ENCODE measurements around the gene GPR146. TPM values are rescaled to one million over a fixed set of nuclear protein-coding genes. Genes with fewer than 3 reads are reported as not detected.

Gene GPR146
- total and polyA plus RNA-seq, 2 of the 13 experiments (the other 11 are each of a cell fraction or from before 2014, with no cell fraction given): 2.0 to 15.9 TPM

DNA sequence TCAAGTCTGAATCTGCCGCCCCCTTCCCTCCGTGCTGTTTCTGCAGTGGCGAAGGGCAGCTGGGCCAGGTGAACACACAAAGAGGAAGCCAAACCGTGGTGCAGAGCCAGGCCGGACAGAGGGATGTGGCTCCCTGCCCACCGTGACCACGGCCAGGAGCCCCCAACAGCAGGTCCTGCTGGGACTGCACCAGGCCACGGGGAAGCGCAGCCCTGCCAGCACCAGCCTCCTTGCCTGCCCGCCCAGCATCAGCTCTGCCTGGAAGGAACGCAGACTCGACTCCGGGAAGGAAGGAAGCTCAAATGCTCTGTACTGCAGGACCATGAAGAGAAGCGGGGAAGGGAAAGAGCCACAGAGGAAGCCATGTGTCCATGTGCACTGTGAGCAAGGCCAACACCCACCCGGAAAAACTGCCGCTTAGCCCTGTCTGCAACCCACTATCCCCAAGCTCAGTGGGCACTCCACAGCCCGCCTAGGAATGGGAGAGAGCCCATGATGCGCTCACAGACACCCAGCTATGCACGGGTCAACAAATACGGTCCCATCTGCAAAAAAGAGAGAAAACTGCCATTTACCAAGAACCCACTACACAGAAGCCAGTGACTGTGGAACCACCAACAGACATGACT, 62.6 kb downstream of the GPR146 start:
- Histone ChIP-seq H3K9me3 (ENCODE audit: low read length) (no peaks in the 10 kb centered on the region), H3K4me1 (ENCODE audit: insufficient read depth, low read length) (peaks cover 23% of the 10 kb centered on the region), H3K4me3 (replicated peaks in 1 of 3; ENCODE audit: insufficient read depth in 1 of 3, low read depth in 2 of 3, low read length in 3 of 3) (no peak overlapping the region), H3K4me2 (ENCODE audit: low read depth, low read length) (no peak overlapping the region), H2AFZ (ENCODE audit: low read length) (no peak overlapping the region), H3K79me2 (ENCODE audit: insufficient read depth, low read length) (peaks cover 16% of the 10 kb centered on the region), H3K27me3 (ENCODE audit: control insufficient read depth in 1 of 2, insufficient read depth in 2 of 2, low read length in 2 of 2) (no peaks in the 10 kb centered on the region), H3K9ac (ENCODE audit: insufficient read depth, low read depth, low read length) (no peak overlapping the region), H3K36me3 (replicated peaks in 1 of 2; ENCODE audit: control insufficient read depth in 1 of 2, insufficient read depth in 2 of 2, low read length in 2 of 2) (peaks cover 0 to 4% of the 10 kb centered on the region in 2 experiments; a peak in 2 of 5 replicates), H4K20me1 (ENCODE audit: insufficient read depth, low read length) (no peaks in the 10 kb centered on the region), H3K27ac (ENCODE audit: extremely low read length, insufficient read depth, low read length) (no peak overlapping the region)
- ATAC-seq: no peak
- in situ Hi-C loops (cut with HindIII; ENCODE audit: extremely low pct_ligation_motif_present, low pct_unique_long_range_greater_than_20kb): no loop called here
- ChIA-PET POLR2A (interaction anchor here (0.9 to 1.3 kb wide), 2 partner anchors 14 to 49 kb away, joined by 3 read pairs; no protein-coding TSS in a partner anchor), CTCF (ENCODE audit: low intra/inter-chr PET ratio, low total read pairs) (no interaction called here)
- WGBS (ENCODE audit: low lambda C conversion rate): 96% methylated on average over 8 of the region's 20 CpGs
- no peak for TF ChIP-seq ZNF3 (CRISPR knock-in tag; IDR thresholded peaks at IDR 0.05)
- TF ChIP-seq ZNF235 (CRISPR knock-in tag; IDR thresholded peaks at IDR 0.05; ENCODE audit: borderline replicate concordance): no peak
- TF ChIP-seq SIX1 (CRISPR knock-in tag; IDR thresholded peaks at IDR 0.05; ENCODE audit: borderline replicate concordance): no peak
- TF ChIP-seq, protein P1, sequence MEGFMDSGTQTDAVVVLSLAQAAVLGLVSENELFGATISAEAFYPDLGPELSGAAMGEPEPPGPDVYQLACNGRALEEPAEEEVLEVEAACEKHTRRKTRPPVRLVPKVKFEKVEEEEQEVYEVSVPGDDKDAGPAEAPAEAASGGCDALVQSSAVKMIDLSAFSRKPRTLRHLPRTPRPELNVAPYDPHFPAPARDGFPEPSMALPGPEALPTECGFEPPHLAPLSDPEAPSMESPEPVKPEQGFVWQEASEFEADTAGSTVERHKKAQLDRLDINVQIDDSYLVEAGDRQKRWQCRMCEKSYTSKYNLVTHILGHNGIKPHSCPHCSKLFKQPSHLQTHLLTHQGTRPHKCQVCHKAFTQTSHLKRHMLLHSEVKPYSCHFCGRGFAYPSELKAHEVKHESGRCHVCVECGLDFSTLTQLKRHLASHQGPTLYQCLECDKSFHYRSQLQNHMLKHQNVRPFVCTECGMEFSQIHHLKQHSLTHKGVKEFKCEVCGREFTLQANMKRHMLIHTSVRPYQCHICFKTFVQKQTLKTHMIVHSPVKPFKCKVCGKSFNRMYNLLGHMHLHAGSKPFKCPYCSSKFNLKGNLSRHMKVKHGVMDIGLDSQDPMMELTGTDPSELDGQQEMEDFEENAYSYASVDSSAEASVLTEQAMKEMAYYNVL (CRISPR knock-in tag; IDR thresholded peaks at IDR 0.05; ENCODE audit: borderline replicate concordance): no peak
- TF ChIP-seq, protein P2, sequence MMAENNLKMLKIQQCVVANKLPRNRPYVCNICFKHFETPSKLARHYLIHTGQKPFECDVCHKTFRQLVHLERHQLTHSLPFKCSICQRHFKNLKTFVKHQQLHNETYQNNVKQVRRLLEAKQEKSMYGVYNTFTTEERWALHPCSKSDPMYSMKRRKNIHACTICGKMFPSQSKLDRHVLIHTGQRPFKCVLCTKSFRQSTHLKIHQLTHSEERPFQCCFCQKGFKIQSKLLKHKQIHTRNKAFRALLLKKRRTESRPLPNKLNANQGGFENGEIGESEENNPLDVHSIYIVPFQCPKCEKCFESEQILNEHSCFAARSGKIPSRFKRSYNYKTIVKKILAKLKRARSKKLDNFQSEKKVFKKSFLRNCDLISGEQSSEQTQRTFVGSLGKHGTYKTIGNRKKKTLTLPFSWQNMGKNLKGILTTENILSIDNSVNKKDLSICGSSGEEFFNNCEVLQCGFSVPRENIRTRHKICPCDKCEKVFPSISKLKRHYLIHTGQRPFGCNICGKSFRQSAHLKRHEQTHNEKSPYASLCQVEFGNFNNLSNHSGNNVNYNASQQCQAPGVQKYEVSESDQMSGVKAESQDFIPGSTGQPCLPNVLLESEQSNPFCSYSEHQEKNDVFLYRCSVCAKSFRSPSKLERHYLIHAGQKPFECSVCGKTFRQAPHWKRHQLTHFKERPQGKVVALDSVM (CRISPR knock-in tag; IDR thresholded peaks at IDR 0.05): no peak
- DNase-seq (ENCODE audit: low spot score): no peak
- BruUV-seq (replicated peaks): no TSS peak
- no peak for FAIRE-seq
- intact Hi-C loops (cut with micrococcal nuclease; ENCODE audit: unreplicated experiment): no loop called here

Measured in HepG2 (cell line).